HS-27A (cell line): ENCODE results near the gene CELF2.
"Not testable (repeated sequence)": the region's sequence is repeated elsewhere in the genome, so short reads cannot be mapped to it uniquely, and the experiment has no call there.

ENCODE experiments used
- DNase-seq: peaks from one replicate; pipeline ENCODE4 v3.0.0-alpha.2; 2012; ENCODE audit warnings: low read depth, missing footprints

Gene CELF2

GRCh38 chr10:11097686-11098085, 80.0 kb downstream of the CELF2 start:
- DNase-seq: no peak

GRCh38 chr10:11098666-11099065, 81.0 kb downstream of the CELF2 start:
- no peak for DNase-seq

GRCh38 chr10:11104772-11105675, 87.4 kb downstream of the CELF2 start:
- DNase-seq: no peak

- no peak for DNase-seq
These were observed 88.0 kb downstream of the CELF2 start for GRCh38 chr10:11105676-11106004.

GRCh38 chr10:11106621-11107374, 89.1 kb downstream of the CELF2 start:
- no peak for DNase-seq

GRCh38 chr10:11107948-11108347, 90.3 kb downstream of the CELF2 start:
- no peak for DNase-seq

- no peak for DNase-seq
These were observed 90.7 kb downstream of the CELF2 start for GRCh38 chr10:11108356-11108755.

GRCh38 chr10:11109590-11109989, 91.9 kb downstream of the CELF2 start:
- no peak for DNase-seq

GRCh38 chr10:11110539-11110938, 92.9 kb downstream of the CELF2 start:
- no peak for DNase-seq

GRCh38 chr10:11111490-11111889, 93.8 kb downstream of the CELF2 start:
- DNase-seq: no peak

- no peak for DNase-seq
These were observed 95.0 kb downstream of the CELF2 start for GRCh38 chr10:11112718-11113117.

- DNase-seq: no peak
These were observed 95.5 kb downstream of the CELF2 start for GRCh38 chr10:11113156-11113555.

GRCh38 chr10:11114269-11114668, 96.6 kb downstream of the CELF2 start:
- no peak for DNase-seq

- no peak for DNase-seq
These were observed 97.7 kb downstream of the CELF2 start for GRCh38 chr10:11115337-11115736.

GRCh38 chr10:11116361-11116760, 98.7 kb downstream of the CELF2 start:
- DNase-seq: no peak

GRCh38 chr10:11116817-11117216, 99.1 kb downstream of the CELF2 start:
- no peak for DNase-seq

- DNase-seq: no peak
These were observed 101.0 kb downstream of the CELF2 start for GRCh38 chr10:11118686-11119085.

- no peak for DNase-seq
These were observed 102.2 kb downstream of the CELF2 start for GRCh38 chr10:11119843-11120242.

- no peak for DNase-seq
These were observed 103.0 kb downstream of the CELF2 start for GRCh38 chr10:11120711-11121110.

- not testable (repeated sequence) for DNase-seq
These were observed 106.2 kb downstream of the CELF2 start for GRCh38 chr10:11123892-11124291.

- no peak for DNase-seq
These were observed 107.3 kb downstream of the CELF2 start for GRCh38 chr10:11125004-11125403.

- not testable (repeated sequence) for DNase-seq
These were observed 109.3 kb downstream of the CELF2 start for GRCh38 chr10:11127017-11127416.

- no peak for DNase-seq
These were observed 113.5 kb downstream of the CELF2 start for GRCh38 chr10:11131112-11131639.
